Activated CD4-positive, alpha-beta T cell treated with anti-CD3 and anti-CD28 coated beads for 36 hours (primary cell): ENCODE results near the gene AFMID. TPM values are rescaled to one million over a fixed set of nuclear protein-coding genes. Genes with fewer than 3 reads are reported as not detected.

ENCODE experiments used
- ATAC-seq: fragments of 200-7000 bp; cut with Tn5 transposase; one replicate; pipeline ENCODE4 v1.10.0; 2021; ENCODE audit warnings: mild to moderate bottlenecking, moderate library complexity
- CTCF ChIA-PET: fragments of 350-600 bp; sonication (Branson Sonifier 250); formaldehyde crosslinking; loops from one replicate; lab custom pipeline; 2021; ENCODE audit warnings: antibody characterized with exemption; lab: Charles Lee
- POLR2A ChIA-PET: fragments of 350-600 bp; sonication (Branson Sonifier 250); formaldehyde crosslinking; loops from one replicate; lab custom pipeline; 2021; ENCODE audit warnings: antibody characterized with exemption, inconsistent platforms; lab: Charles Lee
- DNase-seq: peaks from one replicate; pipeline ENCODE4 v3.0.0-alpha.2; 2020
- H3K27ac Mint-ChIP-seq: one replicate; pipeline ENCODE4 v1.8.0; 2021; ENCODE audit warnings: mixed read lengths
- H3K27me3 Mint-ChIP-seq: one replicate; pipeline ENCODE4 v1.8.0; 2021; ENCODE audit warnings: mixed read lengths
- H3K36me3 Mint-ChIP-seq: one replicate; pipeline ENCODE4 v1.8.0; 2021; ENCODE audit warnings: low read depth, mixed read lengths
- H3K4me1 Mint-ChIP-seq: one replicate; pipeline ENCODE4 v1.8.0; 2021; ENCODE audit warnings: mixed read lengths
- H3K4me3 Mint-ChIP-seq: one replicate; pipeline ENCODE4 v1.8.0; 2021; ENCODE audit warnings: mild to moderate bottlenecking, moderate library complexity, mixed read lengths
- H3K9me3 Mint-ChIP-seq: one replicate; pipeline ENCODE4 v1.8.0; 2021; ENCODE audit warnings: low read depth, mixed read lengths
- intact Hi-C, 2 experiments: fragments of 100-400 bp; cut with DNase I in 1 of 2; cut with micrococcal nuclease in 1 of 2; formaldehyde crosslinking; loops; one replicate each; pipeline versions ENCODE4 v1.14.2 to v1.15.1; 2022 to 2024; cut with DNase I, micrococcal nuclease
- total RNA-seq, 2 experiments: library from RNA; stranded (reverse); gene quantifications; one replicate each; pipeline ENCODE4 v1.2.3, GENCODE V29; 2021

The AFMID gene
- total RNA-seq, 2 experiments from 2014 or later = 26.3 to 26.7 TPM

- Mint-ChIP-seq H3K27me3 (peaks cover 3% of the 10 kb centered on the region), H3K27ac (no peak overlapping the region), H3K36me3 (peaks cover 23% of the 10 kb centered on the region), H3K4me3 (no peak overlapping the region), H3K4me1 (peaks cover 3% of the 10 kb centered on the region), H3K9me3 (no peaks in the 10 kb centered on the region)
- ChIA-PET POLR2A (interaction anchor here (0.7 kb wide), 3 partner anchors 30 to 184 kb away, joined by 3 to 10 read pairs (median 3); no protein-coding TSS in a partner anchor), CTCF (interaction anchor here (0.5 to 3.8 kb wide), 5 partner anchors 26 to 917 kb away, joined by 3 to 14 read pairs (median 3); no protein-coding TSS in a partner anchor)
- ATAC-seq = no peak
- intact Hi-C loops = no loop called here
- DNase-seq = no peak
Observed at GRCh38 chr17:78225088-78225865, 38.1 kb downstream of the AFMID start.

DNA sequence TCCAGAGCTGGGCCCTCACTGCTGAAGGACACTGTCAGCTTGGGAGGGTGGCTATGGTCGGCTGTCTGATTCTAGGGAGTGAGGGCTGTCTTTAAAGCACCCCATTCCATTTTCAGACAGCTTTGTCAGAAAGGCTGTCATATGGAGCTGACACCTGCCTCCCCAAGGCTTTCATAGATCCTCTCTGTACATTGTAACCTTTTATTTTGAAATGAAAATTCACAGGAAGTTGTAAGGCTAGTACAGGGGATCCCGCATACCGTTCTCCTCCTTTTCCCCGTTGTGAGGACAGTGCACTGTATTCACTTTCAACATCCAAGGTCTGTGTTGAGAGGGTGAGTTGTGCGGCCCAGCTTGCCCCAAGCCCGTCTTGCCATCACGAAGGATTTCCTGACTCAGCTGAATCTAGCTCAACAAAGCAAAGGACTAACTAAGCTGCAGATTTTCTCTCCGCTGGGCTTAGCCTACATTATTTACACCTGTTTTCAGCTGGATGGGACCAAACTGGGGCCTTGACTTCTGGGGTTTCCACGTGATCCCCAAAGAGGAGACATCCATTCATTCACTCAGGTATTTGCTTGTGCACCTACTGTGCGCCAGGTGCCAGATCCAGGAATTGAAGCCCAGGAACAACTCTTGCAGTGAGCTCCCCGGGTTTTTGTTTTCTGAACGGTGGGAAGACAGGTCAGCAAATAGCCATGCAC lies 39.0 kb downstream of the AFMID start:
- POLR2A ChIA-PET = interaction anchor here (0.7 kb wide), 1 partner anchor 31 kb away, joined by 3 read pairs; no protein-coding TSS in a partner anchor
- peaks cover 9% of the 10 kb centered on the region for H3K27me3 Mint-ChIP-seq

DNA sequence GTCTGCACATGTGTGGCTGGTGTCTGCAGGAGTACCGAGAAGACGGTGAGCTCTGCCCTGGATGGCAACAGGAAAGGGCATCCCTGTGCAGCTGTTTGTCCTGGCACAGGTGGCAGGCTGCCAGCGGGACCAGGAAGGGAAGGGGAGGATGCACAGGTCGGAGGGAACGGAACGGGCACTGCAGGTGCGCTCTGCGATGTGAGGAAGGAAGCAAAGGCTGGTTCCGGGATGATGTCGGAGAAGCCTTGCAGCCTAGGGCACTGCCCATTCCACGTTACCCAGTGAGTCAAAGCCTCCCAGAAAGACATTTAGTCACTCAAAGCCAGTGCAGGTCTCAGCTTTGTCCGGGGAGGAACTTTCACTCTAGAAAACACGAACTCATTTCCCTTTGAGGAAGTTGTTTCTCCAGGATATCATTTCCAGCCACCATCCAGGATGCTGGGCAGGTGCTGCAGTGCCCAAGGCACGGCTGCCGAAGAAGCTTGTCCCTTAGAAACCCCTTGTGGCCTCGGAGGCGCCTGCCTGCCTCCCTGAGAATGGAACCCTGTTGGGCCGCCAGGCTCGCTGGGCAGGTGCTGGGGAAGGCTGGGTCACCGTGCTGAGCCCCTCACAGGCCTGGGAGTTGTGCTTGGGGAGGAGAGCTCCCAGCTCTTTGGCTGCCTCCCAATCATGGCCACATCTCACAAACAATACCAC lies 39.7 kb downstream of the AFMID start:
- Mint-ChIP-seq H3K4me1 (peaks cover 7% of the 10 kb centered on the region), H3K27ac (no peak overlapping the region), H3K4me3 (no peak overlapping the region), H3K36me3 (peaks cover 19% of the 10 kb centered on the region), H3K27me3 (peaks cover 12% of the 10 kb centered on the region), H3K9me3 (no peaks in the 10 kb centered on the region)
- intact Hi-C loops = no loop called here
- DNase-seq = peak; percentile 32
- peak; percentile 48 for ATAC-seq
- ChIA-PET POLR2A (interaction anchor here (0.8 kb wide), 1 partner anchor 55 kb away, joined by 4 read pairs; no protein-coding TSS in a partner anchor), CTCF (interaction anchor here (0.6 to 3.8 kb wide), 6 partner anchors 24 to 1131 kb away, joined by 3 to 14 read pairs (median 3); no protein-coding TSS in a partner anchor)

More for the DNA sequence above, 39.0 kb downstream of the AFMID start:
- CTCF ChIA-PET = interaction anchor here (0.6 to 3.8 kb wide), 7 partner anchors 25 to 1131 kb away, joined by 3 to 14 read pairs (median 3); no protein-coding TSS in a partner anchor
- Mint-ChIP-seq H3K9me3 (no peaks in the 10 kb centered on the region), H3K4me1 (peaks cover 7% of the 10 kb centered on the region), H3K4me3 (no peak overlapping the region), H3K27ac (no peak overlapping the region), H3K36me3 (peaks cover 19% of the 10 kb centered on the region)
- intact Hi-C loops = no loop called here
- ATAC-seq = no peak
- no peak for DNase-seq

DNA sequence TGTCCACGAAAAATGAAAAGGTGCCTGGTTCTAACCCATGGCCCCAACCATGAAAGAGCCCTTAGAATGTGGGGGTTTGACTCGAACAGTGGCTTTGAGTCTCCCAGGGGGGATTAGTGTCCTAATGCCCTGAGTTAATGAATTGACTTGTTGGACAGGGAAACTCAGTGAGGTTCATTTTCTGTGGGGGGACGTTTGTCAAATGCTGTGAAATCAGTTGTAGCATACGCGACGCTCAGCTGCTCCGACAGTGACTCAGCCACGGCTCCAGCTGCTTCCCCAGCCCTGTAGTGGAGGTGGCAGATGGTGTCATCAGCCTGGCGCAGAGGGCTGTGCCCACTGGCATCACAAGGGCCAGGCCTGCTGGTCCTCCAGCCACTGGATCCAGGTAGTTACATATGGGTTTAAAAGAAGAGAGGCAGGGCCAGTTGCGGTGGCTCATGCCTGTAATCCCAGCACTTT lies 40.3 kb downstream of the AFMID start:
- ChIA-PET POLR2A (interaction anchor here (0.8 kb wide), 1 partner anchor 54 kb away, joined by 4 read pairs; no protein-coding TSS in a partner anchor), CTCF (interaction anchor here (1.0 to 3.8 kb wide), 2 partner anchors 23 to 133 kb away, joined by 3 to 14 read pairs; no protein-coding TSS in a partner anchor)
- Mint-ChIP-seq H3K4me3 (no peak overlapping the region), H3K27ac (no peak overlapping the region), H3K27me3 (peaks cover 18% of the 10 kb centered on the region), H3K36me3 (peaks cover 19% of the 10 kb centered on the region), H3K4me1 (peaks cover 7% of the 10 kb centered on the region), H3K9me3 (no peaks in the 10 kb centered on the region)
- intact Hi-C loops = no loop called here
- peak; percentile 34 for ATAC-seq
- peak; percentile 43 for DNase-seq

DNA sequence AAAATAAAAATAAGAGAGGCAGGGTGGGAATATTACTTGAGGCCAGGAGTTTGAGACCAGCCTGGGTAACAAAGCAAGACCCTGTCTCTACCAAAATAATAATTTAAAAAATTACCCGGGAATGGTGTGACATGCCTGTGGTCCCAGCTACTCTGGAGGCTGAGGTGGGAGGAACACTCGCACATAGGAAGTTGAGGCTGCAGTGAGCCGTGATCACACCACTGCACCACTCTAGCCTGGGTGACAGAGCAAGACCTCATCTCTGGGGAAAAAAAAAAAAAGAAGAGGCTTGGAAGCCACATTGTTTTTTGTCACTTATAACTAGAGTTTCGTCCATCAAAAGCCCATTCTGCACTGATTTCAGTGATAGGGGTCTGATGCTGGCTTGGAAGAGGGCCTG lies 41.0 kb downstream of the AFMID start:
- POLR2A ChIA-PET = interaction anchor here (0.6 kb wide), 3 partner anchors 47 to 116 kb away, joined by 3 read pairs; no protein-coding TSS in a partner anchor
- peaks cover 14% of the 10 kb centered on the region for H3K36me3 Mint-ChIP-seq
- H3K9me3 Mint-ChIP-seq = no peaks in the 10 kb centered on the region
- CTCF ChIA-PET = interaction anchor here (0.7 to 0.8 kb wide), 3 partner anchors 147 to 660 kb away, joined by 3 to 5 read pairs (median 4); no protein-coding TSS in a partner anchor
- intact Hi-C loops = no loop called here
- no peak overlapping the region for H3K27ac Mint-ChIP-seq
- peaks cover 22% of the 10 kb centered on the region for H3K27me3 Mint-ChIP-seq
- DNase-seq = no peak
- H3K4me3 Mint-ChIP-seq = no peak overlapping the region
- H3K4me1 Mint-ChIP-seq = peaks cover 11% of the 10 kb centered on the region
- ATAC-seq = no peak

- intact Hi-C loops = no loop called here
- no peaks in the 10 kb centered on the region for H3K9me3 Mint-ChIP-seq
- ATAC-seq = no peak
- no peak overlapping the region for H3K27ac Mint-ChIP-seq
- ChIA-PET CTCF (no interaction called here), POLR2A (no interaction called here)
- H3K27me3 Mint-ChIP-seq = peaks cover 24% of the 10 kb centered on the region
- DNase-seq = no peak
- H3K4me3 Mint-ChIP-seq = no peak overlapping the region
- peaks cover 11% of the 10 kb centered on the region for H3K4me1 Mint-ChIP-seq
- H3K36me3 Mint-ChIP-seq = no peaks in the 10 kb centered on the region
Observed at GRCh38 chr17:78230252-78230962, 43.2 kb downstream of the AFMID start.

DNA sequence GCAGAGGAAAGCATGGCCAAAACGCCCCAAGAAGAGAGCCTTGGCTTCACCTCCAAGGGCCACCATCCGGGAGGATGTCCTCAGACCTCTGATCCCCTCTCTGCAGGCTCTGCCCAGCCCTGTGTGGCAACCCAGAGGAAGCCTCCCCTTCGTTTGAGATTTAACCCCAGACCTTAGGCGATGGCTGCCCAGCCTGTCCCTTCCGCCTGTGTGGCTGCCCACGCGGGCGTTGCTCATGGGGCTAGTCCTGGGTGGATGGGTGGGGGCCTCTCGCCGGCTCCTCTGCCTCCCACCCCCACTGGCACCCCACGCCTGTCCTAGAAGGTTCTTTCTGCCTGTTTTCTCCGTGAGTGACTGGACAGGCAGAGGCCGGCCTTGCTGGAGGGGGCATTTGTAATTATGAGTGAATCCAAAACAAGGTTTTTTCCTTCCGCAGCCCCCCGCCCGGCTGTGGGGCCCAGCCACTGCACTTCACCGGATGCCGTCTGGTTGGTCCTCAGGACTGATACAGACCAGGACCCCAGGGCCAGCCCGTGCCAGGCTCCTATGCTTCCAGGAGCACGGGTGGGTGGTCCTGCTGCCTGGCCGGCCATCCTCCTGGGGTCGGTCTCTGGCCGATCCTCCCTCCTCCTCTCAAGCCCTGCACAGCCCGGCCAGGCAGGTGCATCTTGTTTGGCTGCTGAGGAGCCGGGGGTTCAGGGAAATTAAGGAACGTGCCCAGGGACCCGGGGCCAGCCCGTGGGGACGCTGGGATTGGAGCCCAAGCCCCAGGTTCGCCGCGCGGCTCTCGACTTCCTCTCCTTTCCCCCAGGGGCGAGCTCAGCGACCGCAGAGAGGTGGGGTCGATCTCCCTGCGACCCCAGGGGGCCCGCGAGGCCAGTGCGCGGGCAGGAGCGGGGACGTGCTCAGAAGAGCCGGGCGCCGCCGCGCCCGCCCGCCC lies 44.1 kb downstream of the AFMID start, which contains the start of gene TMEM235:
Gene TMEM235, plus strand, starts transcription at position 636 of the 940 bp plus-strand sequence. CDS start 393 bp downstream, outside the sequence.
- Mint-ChIP-seq H3K36me3 (no peaks in the 10 kb centered on the region), H3K27me3 (peaks cover 24% of the 10 kb centered on the region)

GRCh38 chr17:78231991-78232858 lies 45.1 kb downstream of the AFMID start:
- DNase-seq (peak; percentile 64), ATAC-seq (peak; percentile 85)
- intact Hi-C loops = no loop called here
- no peaks in the 10 kb centered on the region for H3K36me3 Mint-ChIP-seq
- peaks cover 8% of the 10 kb centered on the region for H3K4me1 Mint-ChIP-seq
- H3K27ac Mint-ChIP-seq = no peak overlapping the region
- H3K9me3 Mint-ChIP-seq = no peaks in the 10 kb centered on the region
- H3K27me3 Mint-ChIP-seq = peaks cover 24% of the 10 kb centered on the region
- POLR2A ChIA-PET = no interaction called here
- no peak overlapping the region for H3K4me3 Mint-ChIP-seq
- CTCF ChIA-PET = interaction anchor here (0.5 to 1.2 kb wide), 2 partner anchors 19 to 204 kb away, joined by 3 read pairs; no protein-coding TSS in a partner anchor

More for the DNA sequence above, 44.1 kb downstream of the AFMID start, which contains the start of gene TMEM235:
- DNase-seq = no peak
- Mint-ChIP-seq H3K9me3 (no peaks in the 10 kb centered on the region), H3K4me1 (peaks cover 11% of the 10 kb centered on the region), H3K4me3 (no peak within 1 kb of the TSS), H3K27ac (no peak within 1 kb of the TSS)
- ChIA-PET POLR2A (no interaction called here), CTCF (interaction anchor here (1.2 kb wide), 1 partner anchor 20 kb away, joined by 3 read pairs; no protein-coding TSS in a partner anchor)
- intact Hi-C loops = no loop called here
- ATAC-seq = no peak

DNA sequence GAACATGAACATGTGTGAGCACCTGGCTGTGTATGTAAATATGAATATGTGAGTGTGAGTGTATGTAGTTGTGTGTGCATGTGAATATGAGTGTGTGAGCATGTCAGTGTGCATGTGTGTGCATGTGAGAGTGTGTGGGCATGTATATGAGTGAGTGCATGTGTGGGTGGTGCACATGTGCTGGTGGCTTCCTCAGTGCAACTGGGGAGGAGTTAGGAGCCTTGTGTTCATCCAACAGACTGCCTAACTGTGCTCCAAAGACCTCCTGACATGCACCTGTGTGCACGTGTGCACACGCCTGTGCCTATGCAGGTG lies 45.7 kb downstream of the AFMID start:
- intact Hi-C loops = no loop called here
- Mint-ChIP-seq H3K27ac (no peak overlapping the region), H3K4me1 (peaks cover 8% of the 10 kb centered on the region), H3K9me3 (no peaks in the 10 kb centered on the region), H3K4me3 (no peak overlapping the region), H3K36me3 (no peaks in the 10 kb centered on the region), H3K27me3 (peaks cover 21% of the 10 kb centered on the region)
- peak; percentile 41 for ATAC-seq
- ChIA-PET CTCF (no interaction called here), POLR2A (no interaction called here)
- DNase-seq = no peak
